Hepatocyte (in vitro differentiated cells): ENCODE data around the gene KRTAP10-7. TPM values are rescaled to one million over a fixed set of nuclear protein-coding genes. Genes with fewer than 3 reads are reported as not detected.
"Not testable (repeated sequence)": the region's sequence is repeated elsewhere in the genome, so short reads cannot be mapped to it uniquely, and the experiment has no call there.

Experiments
- DNase-seq: peaks from one replicate; pipeline ENCODE4 v3.0.0-alpha.2; 2016; ENCODE audit warnings: low spot score
- H2AFZ ChIP-seq: fragments of 200-600 bp; sonication (generic); 2 replicates; pipeline ENCODE4 v1.6.0; 2016; ENCODE audit warnings: antibody characterized with exemption, mild to moderate bottlenecking
- H3K27ac ChIP-seq: fragments of 200-600 bp; sonication (generic); 2 replicates; pipeline ENCODE4 v1.5.1; 2016; ENCODE audit warnings: mild to moderate bottlenecking
- H3K27me3 ChIP-seq: fragments of 200-600 bp; sonication (generic); 2 replicates; pipeline ENCODE4 v1.6.1; 2016
- H3K36me3 ChIP-seq: fragments of 200-600 bp; sonication (generic); replicated peaks from 2 replicates; pipeline ENCODE4 v1.5.1; 2016; ENCODE audit warnings: low read depth; ENCODE audit not compliant: insufficient read depth
- H3K4me1 ChIP-seq: fragments of 200-600 bp; sonication (generic); 2 replicates; pipeline ENCODE4 v1.5.1; 2016; ENCODE audit warnings: mild to moderate bottlenecking, moderate library complexity; ENCODE audit not compliant: insufficient read depth
- H3K4me2 ChIP-seq: fragments of 200-600 bp; sonication (generic); 2 replicates; pipeline ENCODE4 v1.6.0; 2016
- H3K4me3 ChIP-seq: fragments of 200-600 bp; sonication (generic); 2 replicates; pipeline ENCODE4 v1.5.1; 2016; ENCODE audit warnings: mild to moderate bottlenecking
- H3K79me2 ChIP-seq: fragments of 200-600 bp; sonication (generic); 2 replicates; pipeline ENCODE4 v1.6.0; 2017; ENCODE audit warnings: mild to moderate bottlenecking
- H3K9me2 ChIP-seq: fragments of 200-600 bp; sonication (generic); replicated peaks from 2 replicates; pipeline ENCODE4 v1.6.0; 2017; ENCODE audit warnings: mild to moderate bottlenecking; ENCODE audit not compliant: insufficient read depth
- H3K9me3 ChIP-seq: fragments of 200-600 bp; sonication (generic); 2 replicates; pipeline ENCODE4 v1.5.1; 2016; ENCODE audit warnings: low read depth, mild to moderate bottlenecking
- H4K20me1 ChIP-seq: fragments of 200-600 bp; sonication (generic); 2 replicates; pipeline ENCODE4 v1.6.0; 2016; ENCODE audit warnings: mild to moderate bottlenecking; ENCODE audit not compliant: insufficient read depth, poor library complexity, severe bottlenecking
- CTCF ChIP-seq: fragments of 200-600 bp; sonication (generic); IDR thresholded peaks from 2 replicates; pipeline ENCODE4 v1.5.1; 2016; ENCODE audit warnings: antibody characterized with exemption, mild to moderate bottlenecking; ENCODE audit not compliant: poor library complexity
- EZH2 ChIP-seq: fragments of 200-600 bp; sonication (generic); IDR thresholded peaks from 2 replicates; pipeline ENCODE4 v1.6.1; 2016; ENCODE audit warnings: antibody characterized with exemption, mild to moderate bottlenecking, borderline replicate concordance
- EZH2phosphoT487 ChIP-seq: fragments of 200-600 bp; sonication (generic); IDR thresholded peaks from one replicate; pipeline ENCODE4 v1.6.1; 2018; ENCODE audit warnings: antibody characterized with exemption, mild to moderate bottlenecking, low read depth, moderate library complexity; ENCODE audit not compliant: unreplicated experiment, severe bottlenecking
- WGBS: methylation state at CpG from one replicate; pipeline ENCODE4 v1.1.6; 2016; ENCODE audit warnings: low lambda C conversion rate; ENCODE audit errors: missing lambda C conversion rate; 5-methylcytosine and 5-hydroxymethylcytosine counted together
- polyA plus RNA-seq: library from polyadenylated mRNA; unstranded; fragments of >200 nt; fragmentation: Nextera tagmentation; extraction: Ambion mirVana; gene quantifications from 2 replicates; pipeline ENCODE4 v1.2.1, GENCODE V29; 2016
- total RNA-seq: library from RNA; depleted of rRNA; stranded (reverse); fragments of >200 nt; gene quantifications from 2 replicates; pipeline ENCODE4 v1.2.3, GENCODE V29; 2014

Gene KRTAP10-7
- total and polyA plus RNA-seq, 2 experiments from 2014 or later: not detected

GRCh38 chr21:44552681-44553080, 47.7 kb upstream of the KRTAP10-7 start:
- H3K36me3 ChIP-seq: no peaks in the 10 kb centered on the region
- no peak overlapping the region for H3K27ac ChIP-seq
- H2AFZ ChIP-seq: no peak overlapping the region

GRCh38 chr21:44555200-44555875, 45.1 kb upstream of the KRTAP10-7 start:
- DNase-seq: no peak
- no peaks in the 10 kb centered on the region for H3K36me3 ChIP-seq
- no peak overlapping the region for H2AFZ ChIP-seq
- H3K9me3 ChIP-seq: no peaks in the 10 kb centered on the region
- no peak overlapping the region for H3K4me2 ChIP-seq
- no peaks in the 10 kb centered on the region for H3K4me1 ChIP-seq
- 71% methylated on average over 13 of the region's 13 CpGs for WGBS
- TF ChIP-seq EZH2phosphoT487 (no peak), EZH2 (no peak), CTCF (no peak)
- H3K27ac ChIP-seq: no peak overlapping the region
- no peaks in the 10 kb centered on the region for H3K9me2 ChIP-seq
- no peaks in the 10 kb centered on the region for H3K27me3 ChIP-seq
- no peaks in the 10 kb centered on the region for H3K79me2 ChIP-seq
- H3K4me3 ChIP-seq: no peak overlapping the region
- H4K20me1 ChIP-seq: no peaks in the 10 kb centered on the region

More at GRCh38 chr21:44552681-44553080, 47.7 kb upstream of the KRTAP10-7 start:
- H3K4me2 ChIP-seq: no peak overlapping the region
- H3K27me3 ChIP-seq: no peaks in the 10 kb centered on the region
- no peak overlapping the region for H3K4me3 ChIP-seq
- H4K20me1 ChIP-seq: no peaks in the 10 kb centered on the region
- no peaks in the 10 kb centered on the region for H3K79me2 ChIP-seq
- TF ChIP-seq CTCF (no peak), EZH2 (no peak), EZH2phosphoT487 (no peak)
- 72% methylated on average over 13 of the region's 13 CpGs for WGBS
- H3K9me2 ChIP-seq: no peaks in the 10 kb centered on the region
- no peak for DNase-seq
- no peaks in the 10 kb centered on the region for H3K9me3 ChIP-seq
- no peaks in the 10 kb centered on the region for H3K4me1 ChIP-seq

GRCh38 chr21:44556879-44557278, 43.5 kb upstream of the KRTAP10-7 start:
- no peak for DNase-seq
- H3K4me2 ChIP-seq: no peak overlapping the region
- 88% methylated on average over 9 of the region's 9 CpGs for WGBS

GRCh38 chr21:44557491-44558328, 42.7 kb upstream of the KRTAP10-7 start:
- no peak overlapping the region for H3K27ac ChIP-seq
- H3K79me2 ChIP-seq: no peaks in the 10 kb centered on the region
- DNase-seq: no peak
- no peaks in the 10 kb centered on the region for H3K4me1 ChIP-seq
- no peak overlapping the region for H3K4me2 ChIP-seq
- TF ChIP-seq EZH2phosphoT487 (no peak), CTCF (no peak), EZH2 (no peak)
- no peak overlapping the region for H3K4me3 ChIP-seq
- H2AFZ ChIP-seq: no peak overlapping the region
- H3K36me3 ChIP-seq: no peaks in the 10 kb centered on the region
- H3K9me2 ChIP-seq: no peaks in the 10 kb centered on the region
- no peaks in the 10 kb centered on the region for H3K9me3 ChIP-seq
- H3K27me3 ChIP-seq: no peaks in the 10 kb centered on the region
- WGBS: 80% methylated on average over 28 of the region's 30 CpGs
- H4K20me1 ChIP-seq: no peaks in the 10 kb centered on the region

More at GRCh38 chr21:44556879-44557278, 43.5 kb upstream of the KRTAP10-7 start:
- no peak for TF ChIP-seq EZH2phosphoT487
- Histone ChIP-seq H3K9me3 (no peaks in the 10 kb centered on the region), H3K9me2 (no peaks in the 10 kb centered on the region), H3K27me3 (no peaks in the 10 kb centered on the region), H3K79me2 (no peaks in the 10 kb centered on the region), H3K4me3 (no peak overlapping the region), H4K20me1 (no peaks in the 10 kb centered on the region), H2AFZ (no peak overlapping the region), H3K36me3 (no peaks in the 10 kb centered on the region), H3K4me1 (no peaks in the 10 kb centered on the region), H3K27ac (no peak overlapping the region)

GRCh38 chr21:44558329-44558675, 42.1 kb upstream of the KRTAP10-7 start:
- H3K4me1 ChIP-seq, H2AFZ ChIP-seq, H3K9me2 ChIP-seq, H3K36me3 ChIP-seq, H3K27ac ChIP-seq, H4K20me1 ChIP-seq, H3K27me3 ChIP-seq, H3K4me3 ChIP-seq, H3K9me3 ChIP-seq, H3K4me2 ChIP-seq, H3K79me2 ChIP-seq, DNase-seq: not testable (repeated sequence)
- 80% methylated on average over 9 of the region's 10 CpGs for WGBS
